Gastrocnemius medialis (tissue), 4 donors: ENCODE data around the gene PPFIBP1.

ENCODE experiments used
- CTCF ChIP-seq, 5 experiments: fragments of 450-650 bp in 3 of 5; fragments of 200-600 bp in 2 of 5; sonication (generic) in 2 of 5; IDR thresholded peaks in 4 of 5; conservative IDR thresholded peaks in 1 of 5; 1 replicate in 4 of 5; 2 replicates in 1 of 5; pipeline ENCODE4 v1.5.1; 2016 to 2019; ENCODE audit warnings: antibody characterized with exemption in 5 of 5, mild to moderate bottlenecking in 3 of 5, moderate library complexity in 3 of 5
- POLR2A ChIP-seq, 2 donors: fragments of 450-650 bp; IDR thresholded peaks; one replicate each; pipeline ENCODE4 v1.6.1; 2017; ENCODE audit warnings: antibody characterized with exemption in 2 of 2, mild to moderate bottlenecking in 2 of 2, moderate library complexity in 2 of 2

GRCh38 chr12:27511031-27511722 lies 12.8 kb upstream of the PPFIBP1 start:
- TF ChIP-seq CTCF (IDR thresholded peaks at IDR 0.05 in 4 of 5, conservative IDR thresholded peaks at IDR 0.05 in 1 of 5) (no peak), POLR2A (IDR thresholded peaks at IDR 0.05) (no peak)
